Hippocampal formation (tissue), 2 donors: ENCODE results near the gene OR5B12.
"Not testable (repeated sequence)": the region's sequence is repeated elsewhere in the genome, so short reads cannot be mapped to it uniquely, and the experiment has no call there.

Experiments
- DNase-seq, 2 donors: peaks; one replicate each; lab custom pipeline; 2025; lab: John Stamatoyannopoulos, UW

OR5B12 gene

GRCh38 chr11:58442136-58442535 lies at the start of gene OR5B12:
TSS of gene OR5B12 (minus strand) at chr11:58442236. CDS start at chr11:58440151, 2,085 bp downstream.
- no peak for DNase-seq

- no peak for DNase-seq
Measured at GRCh38 chr11:58490827-58491226, 48.8 kb upstream of the OR5B12 start.

DNA sequence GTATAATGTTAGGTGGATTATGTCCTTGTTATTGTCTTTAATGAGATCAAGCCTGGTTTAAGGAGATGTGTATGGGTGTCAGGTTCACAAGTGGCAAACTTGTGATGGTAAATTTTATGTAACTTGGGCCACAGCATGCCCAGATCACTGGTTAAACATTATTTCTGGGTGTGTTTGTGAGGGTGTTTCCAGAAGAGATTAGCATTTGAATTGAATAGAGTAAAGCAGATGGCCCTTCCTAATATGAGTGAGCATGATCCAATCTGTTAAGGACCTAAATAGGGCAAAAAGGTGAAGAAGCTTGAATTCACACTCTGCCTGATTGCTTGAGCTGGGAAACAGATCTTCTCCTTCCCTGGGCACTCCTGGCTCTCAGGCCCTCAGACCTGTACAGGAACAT lies 45.1 kb upstream of the OR5B12 start:
- DNase-seq = no peak

GRCh38 chr11:58485961-58486360 lies 43.9 kb upstream of the OR5B12 start:
- DNase-seq = no peak

- no peak for DNase-seq
Measured at GRCh38 chr11:58471892-58472291, 29.9 kb upstream of the OR5B12 start.

- DNase-seq = no peak
Measured at GRCh38 chr11:58466293-58466692, 24.3 kb upstream of the OR5B12 start.

- no peak for DNase-seq
Measured at GRCh38 chr11:58465690-58466089, 23.7 kb upstream of the OR5B12 start.

GRCh38 chr11:58451585-58451984 lies 9.5 kb upstream of the OR5B12 start:
- DNase-seq = no peak

GRCh38 chr11:58446294-58446693 lies 4.3 kb upstream of the OR5B12 start:
- no peak for DNase-seq

- no peak for DNase-seq
Measured at GRCh38 chr11:58444300-58444699, 2.3 kb upstream of the OR5B12 start.

GRCh38 chr11:58438486-58438885 lies 3.5 kb downstream of the OR5B12 start:
- DNase-seq = no peak

- no peak for DNase-seq
Measured at GRCh38 chr11:58434217-58434616, 7.8 kb downstream of the OR5B12 start.

DNA sequence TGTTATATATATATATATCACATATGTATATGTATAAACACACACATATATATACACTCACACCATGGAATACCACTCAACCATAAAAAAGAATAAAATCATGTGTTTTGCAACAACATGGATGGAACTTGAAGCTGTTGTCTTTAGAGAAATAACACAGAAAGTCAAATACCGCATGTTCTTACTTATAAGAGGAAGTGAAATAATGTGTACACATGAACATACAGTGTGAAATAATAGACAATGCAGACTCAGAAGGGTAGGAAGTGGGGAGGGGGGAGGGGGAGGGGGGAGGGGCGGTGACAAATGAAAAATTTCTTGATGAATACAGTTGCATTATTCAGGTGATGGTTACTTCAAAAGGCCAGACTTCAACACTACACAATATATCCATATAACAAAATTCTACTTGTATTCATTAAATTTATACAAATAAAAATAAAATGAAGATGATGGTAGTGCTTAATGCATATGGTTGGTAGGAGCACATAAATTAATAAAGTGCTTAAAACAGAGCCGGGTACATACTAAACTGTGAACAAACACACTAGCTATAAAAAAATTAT lies 8.3 kb downstream of the OR5B12 start:
- DNase-seq = no peak

DNA sequence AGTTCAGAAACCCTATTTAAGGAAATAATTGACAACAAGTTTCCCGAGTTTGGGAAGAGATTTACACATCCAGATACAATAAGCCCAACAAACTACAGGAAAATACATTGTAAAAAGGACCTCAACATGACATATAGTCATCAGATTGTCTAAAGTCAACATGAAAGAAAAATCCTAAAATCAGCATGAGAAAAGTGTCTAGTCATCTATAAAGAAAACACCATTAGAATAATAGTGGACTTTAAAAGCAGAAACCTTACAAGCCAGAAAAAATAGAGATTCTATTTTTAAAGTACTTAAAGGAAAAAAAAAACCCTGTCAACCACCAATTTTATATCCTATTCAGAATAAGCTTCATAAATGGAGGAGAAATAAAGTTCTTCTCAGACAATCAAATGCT lies 12.8 kb downstream of the OR5B12 start:
- no peak for DNase-seq

DNA sequence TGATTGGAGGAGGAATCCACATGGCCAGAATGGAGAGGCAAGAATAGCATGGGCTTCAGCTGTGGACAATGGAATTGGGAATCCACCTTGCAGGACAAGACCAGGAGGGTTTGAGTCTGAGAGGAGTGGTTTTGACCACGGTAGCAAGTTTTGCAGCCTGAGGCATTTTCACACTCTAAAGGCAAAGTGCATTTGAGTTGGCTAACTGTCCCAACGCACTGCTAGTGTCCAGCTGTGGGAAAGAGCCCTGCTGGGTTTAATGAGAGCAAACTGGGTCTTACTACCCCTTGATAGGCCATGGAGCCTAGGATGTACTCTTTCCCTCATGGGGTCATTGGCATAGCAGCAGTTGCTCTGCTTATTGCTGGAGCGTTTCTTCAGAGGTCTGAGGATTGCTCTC lies 14.0 kb downstream of the OR5B12 start, which contains the start of gene OR5B2:
TSS of gene OR5B2 (minus strand) at position 101 of the 400 bp plus-strand sequence. CDS start 4,860 bp downstream, outside the sequence.
- no peak for DNase-seq

- no peak for DNase-seq
Measured at GRCh38 chr11:58406774-58407173, 35.3 kb downstream of the OR5B12 start, which contains the start of gene OR5B3. TSS of gene OR5B3 (minus strand) at chr11:58406874. CDS start at chr11:58403409, 3,465 bp downstream.

GRCh38 chr11:58399622-58400021 lies 42.4 kb downstream of the OR5B12 start:
- DNase-seq = not testable (repeated sequence)

GRCh38 chr11:58395581-58395980 lies 46.5 kb downstream of the OR5B12 start:
- no peak for DNase-seq

DNA sequence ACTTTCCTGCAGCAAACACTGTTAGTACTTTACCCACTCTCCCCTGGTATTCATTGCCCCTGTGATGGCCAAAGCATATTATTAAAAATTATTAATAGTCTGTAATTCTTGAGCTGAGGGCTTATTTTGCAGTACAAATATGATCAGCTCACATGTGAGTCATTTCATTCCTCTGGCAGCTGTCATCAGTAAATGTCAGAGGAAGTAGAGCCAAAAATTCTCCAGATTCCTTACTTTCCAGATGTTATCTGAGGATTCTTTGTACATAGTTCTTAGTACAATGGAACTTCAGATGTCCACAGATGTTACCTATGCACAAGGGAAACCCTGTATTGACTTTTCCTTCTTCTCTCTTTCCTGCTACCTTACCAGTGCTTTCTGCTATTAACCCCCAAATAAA lies 47.8 kb downstream of the OR5B12 start:
- no peak for DNase-seq

GRCh38 chr11:58392746-58393145 lies 49.3 kb downstream of the OR5B12 start:
- no peak for DNase-seq

DNA sequence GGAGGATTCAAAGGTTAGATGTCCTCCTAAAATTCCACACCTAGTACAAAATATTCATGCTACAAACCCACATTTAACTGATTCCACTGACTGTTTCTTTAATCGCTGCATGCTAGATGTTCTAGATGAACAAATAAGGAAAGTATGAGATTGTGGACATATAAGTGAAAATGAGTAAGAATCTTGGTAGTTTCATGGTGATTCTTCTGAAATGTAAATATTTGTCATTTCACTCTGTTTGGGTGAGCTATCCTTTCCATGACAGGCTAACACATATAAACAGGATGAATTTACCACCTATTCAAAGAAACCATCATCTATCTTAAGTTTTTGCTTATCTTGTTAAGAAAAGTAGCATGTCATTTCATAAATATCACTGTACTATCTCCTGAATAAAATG lies 50.2 kb downstream of the OR5B12 start:
- no peak for DNase-seq

DNA sequence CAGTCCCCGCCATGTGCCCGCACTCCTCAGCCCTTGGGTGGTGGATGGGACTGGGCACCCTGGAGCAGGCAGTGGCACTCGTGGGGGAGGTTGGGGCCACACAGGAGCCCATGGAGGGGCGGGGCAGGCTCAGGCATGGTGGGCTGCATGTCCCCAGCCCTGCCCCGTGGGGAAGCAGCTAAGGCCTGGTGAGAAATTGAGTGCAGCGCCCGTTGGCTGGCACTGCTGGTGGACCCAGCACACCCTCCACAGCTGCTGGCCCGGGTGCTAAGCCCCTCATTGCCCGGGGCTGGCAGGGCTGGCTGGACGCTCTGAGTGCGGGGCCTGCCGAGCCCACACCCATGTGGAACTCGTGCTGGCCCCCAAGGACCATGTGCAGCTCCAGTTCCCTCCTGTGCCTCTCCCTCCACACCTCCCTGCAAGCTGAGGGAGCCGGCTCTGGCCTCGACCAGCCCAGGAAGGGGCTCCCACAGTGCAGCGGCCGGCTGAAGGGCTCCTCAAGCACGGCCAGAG lies 51.4 kb downstream of the OR5B12 start:
- no peak for DNase-seq
